Natural killer cell treated with Interleukin-12 subunit alpha and Interleukin-12 subunit beta and Interleukin-15 and Interleukin-18, amount 100 ng/mL, for 72 hours (primary cell): ENCODE measurements around the gene TUBA4A. TPM values are rescaled to one million over a fixed set of nuclear protein-coding genes. Genes with fewer than 3 reads are reported as not detected.
A peak's percentile ranks its signal among the peaks of the same experiment; 100 is the strongest.
"Not testable (repeated sequence)": the region's sequence is repeated elsewhere in the genome, so short reads cannot be mapped to it uniquely, and the experiment has no call there.

ENCODE experiments used
- ATAC-seq, 2 donors: fragments of 150-1000 bp; cut with Tn5 transposase in 1 of 2; sonication (Bioruptor Pico), chemical (Tn5 transposase) in 1 of 2; 2 replicates each; pipeline ENCODE4 v1.10.0; 2021
- DNase-seq: peaks from one replicate; pipeline ENCODE4 v3.0.0; 2022; ENCODE audit warnings: low spot score
- H3K27ac Mint-ChIP-seq, 2 donors: 1 replicate in 1 of 2; 2 replicates in 1 of 2; pipeline ENCODE4 v1.8.0; 2022; ENCODE audit warnings: mixed read lengths in 2 of 2, mild to moderate bottlenecking in 1 of 2, moderate library complexity in 1 of 2
- H3K27me3 Mint-ChIP-seq, 2 donors: 1 replicate in 1 of 2; 2 replicates in 1 of 2; pipeline ENCODE4 v1.8.0; 2022; ENCODE audit warnings: mixed read lengths in 2 of 2
- H3K36me3 Mint-ChIP-seq: one replicate; pipeline ENCODE4 v1.8.0; 2022; ENCODE audit warnings: mixed read lengths
- H3K4me1 Mint-ChIP-seq, 2 donors: 1 replicate in 1 of 2; 2 replicates in 1 of 2; pipeline ENCODE4 v1.8.0; 2022; ENCODE audit warnings: low read depth in 2 of 2, mixed read lengths in 2 of 2, mild to moderate bottlenecking in 1 of 2
- H3K4me3 Mint-ChIP-seq: one replicate; pipeline ENCODE4 v1.8.0; 2022; ENCODE audit warnings: mixed read lengths
- H3K9me3 Mint-ChIP-seq: 2 replicates; pipeline ENCODE4 v1.8.0; 2022; ENCODE audit warnings: mixed read lengths
- total RNA-seq, 2 donors: library from RNA; stranded (reverse); gene quantifications; one replicate each; pipeline ENCODE4 v1.2.3, GENCODE V29; 2022

The TUBA4A gene
- total RNA-seq, 2 donors from 2014 or later: 159 to 161 TPM

DNA sequence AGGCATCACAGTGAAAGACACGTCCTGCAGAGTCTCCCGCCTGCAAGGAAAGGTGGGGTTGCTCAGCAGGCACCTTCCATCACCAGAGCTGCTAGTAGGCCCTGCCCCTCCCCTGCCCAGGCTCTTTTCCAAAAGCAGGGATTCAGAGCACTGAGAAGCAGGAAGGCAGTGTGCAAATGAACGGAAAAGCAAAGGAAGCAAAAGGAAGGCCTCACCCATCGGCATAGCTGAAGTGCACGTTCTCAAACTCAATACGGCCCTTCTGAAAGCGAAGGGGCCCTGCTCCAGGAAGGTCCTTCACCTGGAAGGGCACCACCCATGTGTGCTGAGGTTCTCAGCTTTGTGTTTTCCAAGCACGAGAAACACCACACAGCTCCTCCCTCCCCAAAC, 40.7 kb downstream of the TUBA4A start:
- Mint-ChIP-seq H3K27ac (no peak overlapping the region), H3K4me3 (no peak overlapping the region), H3K27me3 (no peaks in the 10 kb centered on the region), H3K9me3 (no peaks in the 10 kb centered on the region), H3K36me3 (no peaks in the 10 kb centered on the region), H3K4me1 (peaks cover 10 to 26% of the 10 kb centered on the region in 2 donors)
- ATAC-seq: no peak
- no peak for DNase-seq

DNA sequence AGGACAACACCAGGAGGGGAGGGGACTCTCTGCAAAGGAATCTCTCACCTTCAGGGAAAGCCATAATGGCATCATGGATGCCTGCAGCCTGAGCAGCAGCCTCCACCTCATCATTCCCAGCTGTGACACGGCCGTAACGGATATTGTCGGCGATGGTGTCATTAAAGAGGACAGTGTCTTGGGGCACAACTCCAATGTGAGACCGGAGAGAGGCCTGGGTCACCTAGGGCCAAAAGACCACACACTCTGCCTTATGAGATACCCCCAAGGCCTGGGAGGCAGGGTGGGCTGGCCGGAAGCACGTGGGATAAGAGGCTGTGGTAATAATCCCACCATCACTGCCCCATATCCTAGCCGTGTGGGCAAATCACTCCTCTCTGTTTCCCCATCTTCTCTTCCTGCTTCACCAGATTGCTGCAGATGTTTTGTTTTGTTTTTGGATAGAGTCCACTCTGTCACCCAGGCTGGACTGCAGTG, 42.8 kb downstream of the TUBA4A start:
- H3K27ac Mint-ChIP-seq: peak overlapping the region in 1 of 2 donors; percentile 62
- H3K4me1 Mint-ChIP-seq: peaks cover 20 to 23% of the 10 kb centered on the region in 2 donors
- H3K4me3 Mint-ChIP-seq: no peak overlapping the region
- DNase-seq: no peak
- H3K27me3 Mint-ChIP-seq: no peaks in the 10 kb centered on the region
- H3K36me3 Mint-ChIP-seq: no peaks in the 10 kb centered on the region
- H3K9me3 Mint-ChIP-seq: no peaks in the 10 kb centered on the region
- ATAC-seq: no peak

DNA sequence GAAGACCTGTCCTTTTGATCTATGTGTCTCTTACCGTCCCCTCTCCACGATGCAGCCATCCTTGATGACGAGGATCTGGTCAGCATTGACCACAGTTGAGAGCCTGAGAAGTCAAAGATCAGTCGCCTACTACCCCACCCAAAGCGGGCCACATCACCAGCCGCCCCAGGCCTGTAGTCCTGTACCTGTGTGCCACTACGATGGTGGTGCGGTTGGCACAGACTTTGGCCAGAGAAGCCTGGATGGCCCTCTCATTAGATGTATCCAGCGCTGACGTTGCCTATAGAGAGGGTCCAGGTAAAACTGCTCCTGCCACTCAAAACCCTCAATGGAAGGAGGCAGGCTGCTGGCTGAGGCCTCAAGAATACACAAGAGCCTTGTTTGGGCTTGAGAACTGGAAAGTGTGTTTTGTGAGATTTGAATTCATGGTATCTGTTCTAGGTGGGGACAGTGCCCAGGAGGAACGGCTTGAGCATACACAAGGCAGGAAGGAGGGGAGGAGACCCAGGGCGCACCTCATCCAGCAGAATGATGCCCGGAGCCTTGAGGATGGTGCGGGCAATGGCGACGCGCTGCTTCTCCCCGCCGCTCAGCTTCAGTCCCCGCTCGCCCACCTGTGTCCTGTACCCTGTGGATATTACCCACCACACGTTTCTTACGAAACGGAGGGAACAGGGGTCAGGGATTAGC, 43.4 kb downstream of the TUBA4A start:
- DNase-seq (no peak), ATAC-seq (no peak)
- Mint-ChIP-seq H3K4me1 (peaks cover 21 to 23% of the 10 kb centered on the region in 2 donors), H3K27me3 (no peaks in the 10 kb centered on the region), H3K4me3 (peak overlapping the region; percentile 33), H3K36me3 (no peaks in the 10 kb centered on the region), H3K27ac (peak overlapping the region; percentile 62 to 70), H3K9me3 (no peaks in the 10 kb centered on the region)

DNA sequence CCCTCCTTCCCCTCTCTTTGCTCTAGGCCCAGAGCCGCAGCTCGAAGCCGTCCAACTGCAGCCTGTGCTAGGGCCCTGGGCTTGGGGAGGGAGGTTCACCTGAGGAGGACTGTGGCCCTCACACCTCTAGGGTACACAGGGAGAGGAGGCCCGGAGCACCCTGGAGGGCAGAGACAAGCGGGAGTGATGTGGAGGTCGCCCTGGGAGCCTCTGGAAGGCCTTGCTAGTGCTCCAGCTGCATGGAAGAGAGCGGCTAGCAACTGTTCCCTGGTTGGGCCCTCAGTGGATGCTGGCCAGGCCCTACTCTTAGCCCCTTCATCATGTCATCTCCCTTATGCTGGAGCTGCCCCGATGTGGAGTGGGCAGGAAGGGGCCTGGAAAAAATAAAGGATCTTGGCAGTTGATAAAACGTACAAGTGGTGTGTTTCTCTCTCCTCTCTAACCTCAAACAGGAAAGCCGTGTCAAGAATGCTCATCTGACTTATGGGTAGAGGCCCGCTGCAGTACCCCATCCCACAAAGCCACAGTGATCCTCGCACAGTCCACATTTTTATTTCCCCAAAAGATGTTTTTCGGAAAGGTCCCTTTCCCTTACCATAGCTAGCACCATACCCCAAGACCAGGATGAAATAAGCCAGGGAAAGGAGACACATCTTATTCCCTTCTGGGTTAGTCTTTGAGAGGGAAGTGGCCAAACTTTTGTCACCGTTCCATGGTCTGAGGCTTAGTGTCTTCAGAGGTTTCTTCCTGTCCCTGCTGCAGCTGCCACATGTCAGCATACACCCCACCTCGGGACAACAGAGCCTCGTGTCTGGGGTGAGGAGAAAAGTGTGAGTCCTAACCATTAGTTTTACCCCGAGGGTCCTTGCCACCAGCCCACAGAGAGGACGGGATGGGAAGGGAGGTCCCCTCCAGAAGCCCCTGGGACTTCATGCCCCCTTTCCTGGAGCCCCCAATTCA, 44.2 kb downstream of the TUBA4A start:
- peak overlapping the region; percentile 62 to 70 for H3K27ac Mint-ChIP-seq
- DNase-seq (no peak), ATAC-seq (no peak)
- H3K36me3 Mint-ChIP-seq: no peaks in the 10 kb centered on the region
- H3K4me1 Mint-ChIP-seq: peaks cover 20 to 21% of the 10 kb centered on the region in 2 donors
- H3K4me3 Mint-ChIP-seq: peak overlapping the region; percentile 33
- H3K27me3 Mint-ChIP-seq: no peaks in the 10 kb centered on the region
- no peaks in the 10 kb centered on the region for H3K9me3 Mint-ChIP-seq

DNA sequence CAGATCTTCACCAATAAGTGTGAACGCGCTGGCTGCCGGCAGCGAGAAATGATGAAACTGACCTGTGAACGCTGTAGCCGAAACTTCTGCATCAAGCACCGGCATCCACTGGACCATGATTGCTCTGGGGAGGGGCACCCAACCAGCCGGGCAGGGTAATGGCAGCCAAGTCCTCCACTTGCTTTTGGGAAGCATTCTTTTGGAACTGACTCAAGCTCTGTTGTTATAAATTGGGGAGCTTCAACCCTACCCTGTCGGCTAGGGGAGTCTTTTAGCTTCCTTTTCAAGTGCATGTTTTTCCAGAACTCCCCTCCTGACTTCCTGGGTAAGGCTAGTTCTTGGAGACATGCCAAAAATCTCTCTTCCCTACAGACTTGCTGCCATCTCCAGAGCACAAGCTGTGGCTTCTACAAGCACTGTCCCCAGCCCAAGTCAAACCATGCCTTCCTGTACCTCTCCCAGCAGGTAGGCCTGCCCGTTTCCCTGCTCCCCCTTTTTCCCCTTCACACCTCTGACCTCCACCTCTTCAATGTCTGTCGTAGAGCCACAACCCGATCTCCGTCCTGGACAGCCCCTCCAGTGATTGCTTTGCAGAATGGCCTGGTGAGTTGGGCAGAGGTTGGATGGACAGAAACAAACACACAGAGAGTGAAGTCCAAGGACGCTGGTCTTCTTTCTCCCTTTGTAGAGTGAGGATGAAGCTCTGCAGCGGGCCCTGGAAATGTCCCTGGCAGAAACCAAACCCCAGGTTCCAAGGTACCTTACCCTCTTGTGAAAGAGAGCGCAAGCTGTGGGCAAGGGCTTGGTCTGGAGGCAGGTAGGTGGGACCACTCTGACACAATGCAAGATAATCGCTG, 45.6 kb downstream of the TUBA4A start:
- H3K4me1 Mint-ChIP-seq: peaks cover 20 to 21% of the 10 kb centered on the region in 2 donors
- H3K9me3 Mint-ChIP-seq: no peaks in the 10 kb centered on the region
- ATAC-seq (no peak), DNase-seq (no peak)
- H3K27me3 Mint-ChIP-seq: no peaks in the 10 kb centered on the region
- H3K4me3 Mint-ChIP-seq: peak overlapping the region; percentile 82
- no peaks in the 10 kb centered on the region for H3K36me3 Mint-ChIP-seq
- peak overlapping the region; percentile 63 to 73 for H3K27ac Mint-ChIP-seq

DNA sequence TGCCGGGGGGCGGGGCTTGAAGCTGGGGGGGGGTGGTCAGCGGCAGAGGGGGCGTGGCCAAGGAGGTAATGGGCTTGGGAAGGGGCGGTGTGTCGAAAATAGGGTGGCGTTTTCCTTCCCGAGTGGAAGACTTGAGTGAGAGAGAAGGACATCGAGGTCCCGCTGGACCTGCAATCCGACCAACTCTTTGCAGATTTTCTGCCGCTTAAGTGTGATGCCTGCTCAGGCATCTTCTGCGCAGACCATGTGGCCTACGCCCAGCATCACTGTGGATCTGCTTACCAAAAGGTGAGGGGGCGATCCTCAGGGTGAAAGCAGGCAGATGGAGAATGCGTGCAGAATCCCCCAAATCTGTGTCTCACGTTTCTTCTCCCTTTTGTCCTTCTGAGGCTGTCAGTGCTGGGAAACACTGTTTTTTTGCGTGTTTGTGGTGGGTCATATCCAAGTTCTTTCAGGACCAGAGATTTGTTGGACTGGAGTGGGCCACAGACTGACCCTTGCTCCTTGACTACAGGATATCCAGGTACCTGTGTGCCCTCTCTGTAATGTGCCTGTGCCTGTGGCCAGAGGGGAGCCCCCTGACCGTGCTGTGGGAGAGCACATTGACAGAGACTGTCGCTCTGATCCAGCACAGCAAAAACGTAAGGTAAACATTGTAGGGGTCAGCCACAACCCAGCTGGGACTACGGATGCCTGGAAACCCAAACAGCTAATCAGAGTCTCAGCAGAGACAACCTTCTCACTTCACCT, 46.4 kb downstream of the TUBA4A start:
- Mint-ChIP-seq H3K9me3 (no peaks in the 10 kb centered on the region), H3K36me3 (no peaks in the 10 kb centered on the region), H3K4me1 (peaks cover 20 to 21% of the 10 kb centered on the region in 2 donors), H3K27ac (peak overlapping the region; percentile 63 to 73), H3K4me3 (peak overlapping the region; percentile 82), H3K27me3 (no peaks in the 10 kb centered on the region)
- ATAC-seq: no peak
- DNase-seq: no peak

DNA sequence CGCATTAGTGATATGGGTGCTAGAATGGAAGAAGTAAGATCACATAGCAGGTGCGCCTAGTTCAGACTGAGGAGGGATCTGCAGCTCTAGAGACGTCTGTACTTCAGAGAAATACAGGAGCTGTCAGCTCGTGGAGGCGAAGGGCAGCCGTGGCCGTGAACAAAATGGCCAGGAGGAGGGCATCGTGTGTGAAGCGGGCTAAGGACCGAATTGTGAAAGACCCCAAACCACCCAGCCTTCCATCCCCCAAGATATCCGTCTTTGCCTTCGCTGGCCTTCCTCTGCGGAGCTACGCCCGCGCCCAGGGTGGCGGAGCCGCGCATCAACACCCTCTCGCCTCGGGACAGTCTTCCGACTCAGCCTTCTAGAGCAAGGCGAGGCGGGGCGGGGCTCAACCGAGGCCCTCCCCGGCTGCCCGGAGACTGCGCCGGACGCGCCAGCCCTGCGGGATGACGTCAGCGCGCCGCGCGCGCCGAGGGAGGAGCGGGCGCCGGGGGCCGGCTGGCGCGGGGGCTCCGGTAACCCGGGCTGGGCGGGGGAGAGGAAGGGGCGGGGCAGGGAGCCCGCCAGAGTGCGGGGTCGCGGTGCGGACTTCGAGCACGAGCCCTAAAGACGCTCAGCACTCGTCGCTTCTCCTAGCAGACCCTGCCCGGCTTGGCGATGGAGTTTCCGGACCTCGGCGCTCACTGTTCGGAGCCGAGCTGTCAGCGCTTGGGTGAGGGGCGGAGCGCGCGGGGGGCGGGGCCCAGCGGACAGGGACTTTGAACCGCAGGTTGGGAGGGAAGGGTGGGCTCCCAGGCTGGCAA, 47.2 kb downstream of the TUBA4A start, which contains the start of gene ZFAND2B:
TSS of gene ZFAND2B (plus strand) at position 455 of the 806 bp plus-strand sequence. CDS start at position 661, 206 bp downstream.
- Mint-ChIP-seq H3K27me3 (no peaks in the 10 kb centered on the region), H3K4me3 (peak within 1 kb of the TSS; percentile 82), H3K27ac (peak within 1 kb of the TSS; percentile 88 to 96), H3K36me3 (no peaks in the 10 kb centered on the region), H3K9me3 (no peaks in the 10 kb centered on the region), H3K4me1 (peaks cover 20 to 21% of the 10 kb centered on the region in 2 donors)
- peak; percentile 96 for DNase-seq
- peak; percentile 98 for ATAC-seq

DNA sequence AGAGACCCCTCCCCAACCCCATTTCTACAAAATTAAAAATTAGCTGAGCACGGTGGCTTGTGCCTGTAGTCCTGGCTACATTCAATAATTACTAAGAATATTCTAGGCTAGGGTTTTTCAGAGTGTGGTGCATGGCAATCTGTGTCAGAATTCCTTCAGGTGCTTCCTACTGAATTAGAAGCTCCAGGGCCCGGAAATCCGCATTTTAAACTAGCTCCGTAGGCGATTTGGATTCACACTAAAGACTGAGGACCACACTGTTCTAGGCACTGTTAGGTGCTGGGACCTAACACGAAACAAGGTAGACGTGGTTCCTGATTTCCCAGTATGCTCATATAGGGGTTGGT, 47.8 kb downstream of the TUBA4A start:
- H3K27me3 Mint-ChIP-seq: no peaks in the 10 kb centered on the region
- peak overlapping the region; percentile 82 for H3K4me3 Mint-ChIP-seq
- no peaks in the 10 kb centered on the region for H3K36me3 Mint-ChIP-seq
- H3K4me1 Mint-ChIP-seq: peaks cover 17 to 21% of the 10 kb centered on the region in 2 donors
- DNase-seq: no peak
- no peak for ATAC-seq
- peak overlapping the region; percentile 88 to 96 for H3K27ac Mint-ChIP-seq
- H3K9me3 Mint-ChIP-seq: no peaks in the 10 kb centered on the region

DNA sequence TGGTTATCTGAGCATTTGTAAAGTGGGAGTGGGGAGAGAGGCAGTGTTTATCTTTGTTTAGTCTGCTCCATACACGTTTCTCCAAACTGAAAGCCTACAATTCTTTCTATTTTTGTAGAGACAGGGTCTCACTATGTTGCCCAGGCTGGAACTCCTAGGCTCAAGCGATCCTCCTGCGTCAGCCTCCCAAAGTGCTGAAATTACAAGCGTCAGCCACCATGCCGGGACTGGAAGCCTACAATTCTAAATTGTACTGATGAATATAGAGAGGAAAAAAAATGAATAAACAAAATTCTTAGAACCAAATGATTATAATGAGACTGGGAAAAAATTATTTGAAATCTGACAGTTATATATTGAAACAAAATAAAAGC, 48.6 kb downstream of the TUBA4A start:
- Mint-ChIP-seq H3K36me3 (no peaks in the 10 kb centered on the region), H3K4me1 (peaks cover 24 to 27% of the 10 kb centered on the region in 2 donors), H3K4me3 (peak overlapping the region; percentile 82), H3K9me3 (no peaks in the 10 kb centered on the region), H3K27ac (peak overlapping the region; percentile 88 to 96), H3K27me3 (no peaks in the 10 kb centered on the region)
- DNase-seq (no peak), ATAC-seq (no peak)

DNA sequence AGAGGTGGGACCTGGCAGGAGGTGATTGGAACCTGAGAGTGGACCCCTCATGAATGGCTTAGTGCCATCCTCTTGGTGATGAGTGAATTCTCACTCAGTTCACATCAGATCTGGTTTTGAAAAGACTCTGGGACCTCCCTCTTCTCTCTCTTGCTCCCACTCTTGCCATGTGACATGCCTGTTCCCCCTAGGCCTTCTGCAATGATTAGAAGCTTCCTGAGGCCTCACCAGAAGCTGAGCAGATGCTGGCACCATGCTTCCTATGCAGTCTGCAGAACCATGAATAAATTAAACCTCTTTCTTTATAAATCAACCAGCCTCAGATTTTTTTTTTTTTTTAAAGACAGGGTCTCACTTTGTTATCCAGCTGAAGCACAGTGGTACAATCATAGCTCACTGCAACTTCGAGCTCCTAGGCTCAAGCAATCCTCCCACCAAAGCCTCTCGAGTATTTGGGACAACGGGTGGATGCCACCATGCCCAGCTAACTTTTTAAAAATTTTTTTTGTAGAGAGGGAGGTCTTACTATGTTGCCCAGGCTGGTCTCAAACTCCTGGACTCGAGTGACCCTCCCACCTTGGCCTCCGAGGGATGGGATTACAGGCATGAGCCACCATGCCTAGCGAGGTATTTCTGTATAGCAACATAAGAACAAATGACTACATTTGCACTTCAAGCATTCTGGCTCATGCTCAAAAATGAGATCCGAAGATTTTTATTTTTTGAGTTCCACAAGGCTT, 49.1 kb downstream of the TUBA4A start:
- Mint-ChIP-seq H3K4me1 (peaks cover 20 to 28% of the 10 kb centered on the region in 2 donors), H3K4me3 (peak overlapping the region; percentile 82), H3K27ac (peak overlapping the region in 1 of 2 donors; percentile 96), H3K27me3 (peaks cover 0 to 1% of the 10 kb centered on the region in 2 donors), H3K9me3 (no peaks in the 10 kb centered on the region), H3K36me3 (no peaks in the 10 kb centered on the region)
- DNase-seq (no peak), ATAC-seq (no peak)

DNA sequence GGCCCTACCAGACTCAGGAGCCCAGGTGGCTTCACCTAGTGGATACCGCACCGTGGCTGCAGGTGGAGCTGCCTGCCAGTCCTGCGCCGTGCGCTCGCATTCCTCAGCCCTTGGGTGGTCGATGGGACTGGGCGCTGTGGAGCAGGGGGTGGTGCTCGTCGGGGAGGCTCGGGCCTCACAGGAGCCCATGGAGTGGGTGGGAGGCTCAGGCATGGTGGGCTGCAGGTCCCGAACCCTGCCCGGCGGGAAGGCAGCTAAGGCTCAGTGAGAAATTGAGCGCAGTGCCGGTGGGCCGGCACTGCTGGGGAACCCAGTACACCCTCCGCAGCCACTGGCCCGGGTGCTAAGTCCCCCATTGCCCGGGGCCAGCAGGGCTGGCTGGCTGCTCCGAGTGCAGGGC, 52.4 kb downstream of the TUBA4A start:
- not testable (repeated sequence) for DNase-seq, H3K36me3 Mint-ChIP-seq, H3K9me3 Mint-ChIP-seq, H3K4me3 Mint-ChIP-seq, ATAC-seq, H3K27me3 Mint-ChIP-seq
- peaks cover 12 to 17% of the 10 kb centered on the region in 2 donors for H3K4me1 Mint-ChIP-seq
- H3K27ac Mint-ChIP-seq: peak overlapping the region in 1 of 2 donors; percentile 81
